Loucy (cell line): Measurements from ENCODE around the gene B4GALT1.

ENCODE experiments used
- H2AFZ ChIP-seq: fragments of 200-600 bp; sonication (generic); 2 replicates; pipeline ENCODE4 v1.6.0; 2016; ENCODE audit warnings: antibody characterized with exemption, mild to moderate bottlenecking, low read length, moderate library complexity
- H3F3A ChIP-seq: fragments of 200-600 bp; 2 replicates; pipeline ENCODE4 v1.6.0; 2016; ENCODE audit warnings: antibody characterized with exemption, low read depth, mild to moderate bottlenecking
- H3K27me3 ChIP-seq: fragments of 200-600 bp; sonication (generic); 2 replicates; pipeline ENCODE4 v1.6.1; 2014; ENCODE audit warnings: low read length, mild to moderate bottlenecking; ENCODE audit not compliant: insufficient read depth, poor library complexity, severe bottlenecking
- H3K36me3 ChIP-seq: fragments of 200-600 bp; sonication (generic); 2 replicates; pipeline ENCODE4 v1.6.1; 2016; ENCODE audit warnings: low read length; ENCODE audit not compliant: insufficient read depth
- H3K4me1 ChIP-seq: fragments of 200-600 bp; sonication (generic); 2 replicates; pipeline ENCODE4 v1.5.1; 2014; ENCODE audit warnings: low read length, mild to moderate bottlenecking; ENCODE audit not compliant: insufficient read depth, poor library complexity, severe bottlenecking
- H3K4me2 ChIP-seq: fragments of 200-600 bp; sonication (generic); 2 replicates; pipeline ENCODE4 v1.6.0; 2014; ENCODE audit warnings: antibody characterized with exemption, low read length, low read depth, mild to moderate bottlenecking; ENCODE audit not compliant: poor library complexity, severe bottlenecking
- H3K4me3 ChIP-seq: fragments of 200-600 bp; sonication (generic); 2 replicates; pipeline ENCODE4 v1.5.1; 2014; ENCODE audit warnings: low read length, mild to moderate bottlenecking, mixed read lengths; ENCODE audit not compliant: poor library complexity, severe bottlenecking
- H3K79me2 ChIP-seq: fragments of 200-600 bp; sonication (generic); 2 replicates; pipeline ENCODE4 v1.6.1; 2014; ENCODE audit warnings: low read length; ENCODE audit not compliant: insufficient read depth
- H3K9ac ChIP-seq: fragments of 200-600 bp; sonication (generic); 2 replicates; pipeline ENCODE4 v1.6.0; 2014; ENCODE audit warnings: mild to moderate bottlenecking, low read depth, low read length, moderate library complexity; ENCODE audit not compliant: poor library complexity, severe bottlenecking
- H3K9me2 ChIP-seq: fragments of 200-600 bp; sonication (generic); replicated peaks from 2 replicates; pipeline ENCODE4 v1.6.1; 2016; ENCODE audit warnings: low read depth, low read length, mixed read lengths
- H3K9me3 ChIP-seq: fragments of 200-600 bp; sonication (generic); 2 replicates; pipeline ENCODE4 v1.6.1; 2014; ENCODE audit warnings: mild to moderate bottlenecking, antibody characterized with exemption, low read length, low read depth; ENCODE audit not compliant: insufficient read depth
- H4K20me1 ChIP-seq: fragments of 200-600 bp; sonication (generic); 2 replicates; pipeline ENCODE4 v1.6.0; 2014; ENCODE audit warnings: antibody characterized with exemption, low read length, mild to moderate bottlenecking; ENCODE audit not compliant: insufficient read depth, poor library complexity, severe bottlenecking
- CTCF ChIP-seq: fragments of 200-600 bp; sonication (generic); conservative IDR thresholded peaks from 2 replicates; pipeline ENCODE4 v1.5.1; 2014; ENCODE audit warnings: mild to moderate bottlenecking, antibody characterized with exemption, low read length
- EZH2phosphoT487 ChIP-seq: fragments of 200-600 bp; IDR thresholded peaks from 2 replicates; pipeline ENCODE4 v1.6.1; 2018; ENCODE audit warnings: antibody characterized with exemption, mild to moderate bottlenecking, moderate library complexity, borderline replicate concordance

The B4GALT1 gene

GRCh38 chr9:33184963-33185362 lies 17.8 kb upstream of the B4GALT1 start:
- Histone ChIP-seq H3K4me1 (no peaks in the 10 kb centered on the region), H3K9me2 (no peaks in the 10 kb centered on the region), H3K27me3 (no peaks in the 10 kb centered on the region), H3K36me3 (no peaks in the 10 kb centered on the region), H3K9ac (no peak overlapping the region), H3F3A (no peaks in the 10 kb centered on the region), H4K20me1 (no peaks in the 10 kb centered on the region), H3K79me2 (no peaks in the 10 kb centered on the region), H3K4me3 (no peak overlapping the region), H3K9me3 (no peaks in the 10 kb centered on the region), H2AFZ (no peak overlapping the region), H3K4me2 (no peak overlapping the region)
- TF ChIP-seq CTCF (no peak), EZH2phosphoT487 (no peak)

- Histone ChIP-seq H3K9ac (no peak overlapping the region), H3K4me2 (no peak overlapping the region), H2AFZ (no peak overlapping the region), H3K27me3 (no peaks in the 10 kb centered on the region), H3F3A (no peaks in the 10 kb centered on the region), H3K36me3 (no peaks in the 10 kb centered on the region), H3K79me2 (no peaks in the 10 kb centered on the region), H3K4me1 (no peaks in the 10 kb centered on the region), H4K20me1 (no peaks in the 10 kb centered on the region), H3K4me3 (no peak overlapping the region), H3K9me3 (no peaks in the 10 kb centered on the region), H3K9me2 (no peaks in the 10 kb centered on the region)
- TF ChIP-seq CTCF (no peak), EZH2phosphoT487 (no peak)
Measured at GRCh38 chr9:33182519-33182918, 15.4 kb upstream of the B4GALT1 start.

GRCh38 chr9:33180526-33181184 lies 13.5 kb upstream of the B4GALT1 start:
- no peaks in the 10 kb centered on the region for H4K20me1 ChIP-seq
- no peaks in the 10 kb centered on the region for H3K9me2 ChIP-seq
- H3K79me2 ChIP-seq = no peaks in the 10 kb centered on the region
- H3K9ac ChIP-seq = no peak overlapping the region
- H3F3A ChIP-seq = no peaks in the 10 kb centered on the region
- TF ChIP-seq EZH2phosphoT487 = no peak
- TF ChIP-seq CTCF = no peak
- H3K4me1 ChIP-seq = no peaks in the 10 kb centered on the region
- H3K27me3 ChIP-seq = no peaks in the 10 kb centered on the region
- no peaks in the 10 kb centered on the region for H3K36me3 ChIP-seq
- no peak overlapping the region for H3K4me2 ChIP-seq
- no peak overlapping the region for H2AFZ ChIP-seq
- H3K4me3 ChIP-seq = no peak overlapping the region
- no peaks in the 10 kb centered on the region for H3K9me3 ChIP-seq
